HG03469 (cell line): ENCODE measurements around the gene MACROD2.

ENCODE experiments used
- ATAC-seq: cut with Tn5 transposase; IDR thresholded peaks from one replicate; pipeline ENCODE4 v1.9.1; 2021; ENCODE audit warnings: mild to moderate bottlenecking, moderate library complexity, moderate number of reproducible peaks; ENCODE audit not compliant: unreplicated experiment

Gene MACROD2

DNA sequence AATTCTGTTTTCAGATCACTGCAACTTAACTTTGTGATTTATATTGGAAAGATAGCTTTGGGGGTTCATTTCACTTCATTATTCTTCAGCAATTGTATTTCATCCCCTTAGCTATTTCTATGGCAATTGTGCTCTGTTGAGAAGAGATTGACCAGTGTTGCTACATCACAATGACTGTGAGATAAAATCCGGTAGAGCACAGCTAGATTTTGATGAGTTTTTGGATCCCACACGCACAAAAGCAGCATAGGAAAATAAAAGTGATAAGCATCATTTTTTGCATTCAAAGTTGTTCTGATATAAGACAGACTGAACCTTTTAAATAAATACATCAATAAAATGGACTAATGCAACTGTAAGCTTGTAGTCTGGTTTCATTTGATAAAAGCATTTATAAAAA is 1843.2 kb downstream of the MACROD2 start:
- ATAC-seq: no peak

DNA sequence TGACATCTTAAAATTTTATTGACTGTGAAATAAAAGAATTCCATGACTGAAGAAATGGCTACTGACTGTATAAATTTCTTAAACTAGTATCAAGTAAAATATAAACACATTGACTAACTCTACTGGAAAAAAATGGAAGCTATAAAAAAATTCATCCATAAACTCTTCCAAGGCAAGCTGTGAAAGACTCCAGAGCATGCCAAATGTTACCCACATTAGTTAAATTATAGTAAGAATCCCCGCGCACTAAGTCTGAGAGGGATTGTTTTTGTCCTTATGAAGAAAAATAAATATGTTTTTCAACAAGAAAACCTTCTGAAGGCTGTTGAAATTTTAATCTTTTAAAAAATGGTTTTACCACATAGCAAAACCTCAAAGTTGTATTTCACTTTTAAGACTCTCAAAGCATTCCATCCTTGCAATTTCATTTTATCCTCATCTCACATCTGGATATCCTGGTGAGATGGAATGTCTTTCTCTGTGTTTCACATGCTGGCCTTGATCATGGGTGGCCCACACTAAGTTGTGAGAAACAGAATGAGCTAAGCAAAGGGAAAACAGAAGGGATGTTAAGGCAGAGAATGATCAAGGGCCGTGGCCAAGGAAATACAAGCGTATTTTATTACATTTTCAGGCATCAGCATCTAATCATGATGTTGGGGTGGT is 1845.5 kb downstream of the MACROD2 start:
- no peak for ATAC-seq

DNA sequence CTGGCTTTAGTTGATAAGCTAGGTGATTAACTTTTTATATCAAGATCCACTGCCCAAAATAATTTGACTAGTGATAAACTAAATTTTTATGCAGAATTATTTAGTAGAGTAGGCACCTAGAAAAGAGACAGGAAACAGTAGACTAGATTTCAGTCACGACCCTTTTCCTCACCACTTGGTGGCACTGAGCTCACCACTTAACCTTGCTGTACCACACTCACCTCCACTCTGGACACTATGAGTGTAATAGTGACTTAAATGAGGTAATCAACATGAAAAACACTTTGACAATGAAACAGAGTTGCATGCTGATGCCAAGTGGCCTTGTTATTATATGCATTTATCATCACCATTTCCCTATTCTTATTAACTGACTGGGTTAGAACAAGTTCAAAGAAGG is 1847.6 kb downstream of the MACROD2 start:
- no peak for ATAC-seq

DNA sequence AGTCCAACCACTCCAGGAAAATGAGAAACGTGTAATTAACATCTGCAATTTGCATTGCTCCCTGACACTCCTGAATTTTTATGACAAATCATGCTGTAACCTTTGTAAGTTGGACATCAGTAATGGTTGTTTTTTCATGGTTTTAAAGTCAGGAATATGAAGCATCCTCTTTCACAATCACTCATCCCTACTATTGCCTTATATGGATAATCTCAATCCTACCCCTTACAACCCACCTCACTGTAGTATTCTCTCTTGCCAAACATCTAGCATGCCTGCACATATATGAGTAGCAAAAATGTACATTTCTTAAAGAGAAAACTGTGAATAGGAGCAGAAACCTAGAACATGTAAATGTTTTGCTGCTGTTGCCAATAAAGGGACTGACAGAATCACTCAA is 1848.5 kb downstream of the MACROD2 start:
- ATAC-seq: no peak

DNA sequence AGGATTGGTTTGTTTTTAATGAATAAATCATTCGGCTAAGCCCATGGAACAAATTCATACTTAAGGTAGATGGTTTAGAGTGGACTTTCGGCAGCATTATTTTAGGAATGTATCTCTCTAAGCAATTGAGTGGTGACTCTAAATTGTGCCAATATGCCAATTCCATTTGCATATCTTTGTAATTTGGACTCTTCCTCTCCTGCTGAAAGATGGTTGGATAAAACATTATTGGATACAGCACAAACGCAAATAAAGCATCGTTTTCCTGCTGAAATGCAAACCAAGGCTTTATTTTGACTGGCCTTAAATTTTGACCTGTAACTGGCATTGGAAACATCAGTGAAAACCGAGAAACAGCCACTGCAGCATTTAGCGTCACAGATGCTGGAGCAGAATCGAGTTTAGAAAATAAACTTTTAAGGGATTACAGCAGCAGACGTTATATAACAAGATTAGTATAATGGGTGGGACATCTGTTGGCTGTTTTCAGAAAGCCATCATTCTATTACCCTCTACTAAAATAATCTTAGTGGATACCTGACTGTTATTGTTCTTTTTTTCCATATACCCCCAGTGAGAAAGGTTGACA is 1852.0 kb downstream of the MACROD2 start:
- ATAC-seq: no peak

DNA sequence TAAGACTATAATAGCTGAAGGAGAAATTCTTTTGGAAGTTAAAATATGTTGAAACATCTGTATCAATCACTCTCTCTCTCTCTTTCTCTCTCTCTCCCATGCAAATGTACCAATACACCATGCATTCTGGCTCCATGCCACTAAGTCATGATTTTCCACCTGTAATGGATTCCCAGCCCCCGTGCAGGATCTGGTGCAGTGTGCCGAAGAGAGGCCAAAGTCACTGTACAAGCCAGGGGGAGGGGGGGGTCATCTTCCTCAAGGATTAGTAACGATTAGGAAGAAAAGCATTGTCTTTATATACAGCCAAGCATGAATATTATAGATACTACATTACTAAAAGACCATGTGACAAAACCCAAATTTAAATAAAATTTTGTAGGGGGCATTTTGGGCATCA is 1852.8 kb downstream of the MACROD2 start:
- no peak for ATAC-seq

DNA sequence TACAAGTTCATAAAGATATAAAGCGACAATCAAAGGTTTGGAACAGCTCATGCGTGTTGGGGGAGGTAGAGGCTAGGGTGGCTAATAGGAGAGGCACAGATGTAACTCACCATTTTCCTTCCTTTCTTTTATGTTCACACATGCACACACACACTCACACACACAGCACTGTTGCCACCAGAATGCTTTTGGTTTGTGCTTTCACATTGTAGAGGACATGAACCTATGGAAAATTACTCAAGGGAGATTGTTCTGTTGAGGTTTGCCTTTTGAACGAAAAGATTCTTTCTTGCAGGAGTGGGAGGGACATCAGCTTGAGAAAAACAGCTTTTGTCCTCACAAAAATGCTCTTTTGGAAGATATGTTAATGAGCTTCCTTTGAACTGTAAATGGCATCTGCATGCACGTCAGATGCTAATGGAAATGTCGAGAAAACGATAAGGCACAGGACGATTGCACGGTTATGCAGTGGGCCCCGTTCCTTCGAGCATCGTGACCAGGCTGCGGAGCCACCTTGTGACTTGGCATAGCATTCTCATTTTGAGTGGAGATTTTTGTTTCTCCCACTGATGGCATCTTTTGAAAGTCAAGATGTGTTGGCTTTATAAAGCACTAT is 1853.8 kb downstream of the MACROD2 start:
- ATAC-seq: no peak

DNA sequence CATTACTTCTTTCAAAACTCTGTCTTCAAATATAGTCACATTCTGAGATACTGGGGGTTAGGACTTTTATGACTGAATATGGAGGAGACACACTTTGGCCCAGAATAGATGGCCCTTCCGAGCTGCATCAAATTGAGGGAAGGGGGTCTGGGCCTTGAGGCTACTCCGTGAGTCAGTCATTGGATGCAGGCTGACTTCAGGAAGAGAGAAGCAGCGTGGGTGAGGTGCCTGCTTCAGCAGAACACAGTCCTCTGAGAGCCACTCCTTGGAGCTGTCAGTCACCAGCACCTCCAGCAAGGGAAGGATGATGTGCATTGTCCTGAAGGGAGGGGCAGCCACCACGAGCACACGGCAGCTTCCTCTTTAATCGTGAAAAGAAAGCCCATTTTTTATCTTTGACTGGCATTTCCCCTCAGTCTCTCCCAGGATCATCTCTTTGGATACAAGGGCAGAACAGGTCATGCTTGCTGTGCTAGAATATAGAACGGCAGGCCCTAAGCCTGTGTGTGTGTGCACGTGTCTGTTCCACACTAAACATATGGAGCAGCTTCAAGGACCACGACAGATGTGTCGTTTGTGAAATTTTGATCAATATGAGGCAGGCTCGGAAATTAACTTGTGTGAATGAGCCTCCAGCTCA is 1856.4 kb downstream of the MACROD2 start:
- ATAC-seq: no peak

DNA sequence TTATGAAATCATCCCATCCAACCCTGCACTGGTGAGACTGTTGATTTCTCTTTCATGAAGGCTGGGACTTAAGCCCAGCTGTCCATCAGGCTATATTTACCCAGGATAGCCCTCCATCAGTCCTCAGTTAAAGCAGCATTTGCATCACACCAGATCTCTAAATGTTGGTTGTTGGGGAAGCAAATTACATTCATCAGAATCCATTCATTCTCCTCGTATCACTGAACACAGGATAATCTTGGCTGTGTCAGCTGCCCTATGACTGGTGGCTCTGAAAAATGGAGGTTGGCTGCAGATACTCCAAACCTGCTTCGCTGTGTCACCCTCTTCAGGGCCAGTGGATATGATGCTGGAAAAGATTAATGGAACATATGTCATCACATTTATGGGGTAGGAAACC is 1859.6 kb downstream of the MACROD2 start:
- no peak for ATAC-seq

DNA sequence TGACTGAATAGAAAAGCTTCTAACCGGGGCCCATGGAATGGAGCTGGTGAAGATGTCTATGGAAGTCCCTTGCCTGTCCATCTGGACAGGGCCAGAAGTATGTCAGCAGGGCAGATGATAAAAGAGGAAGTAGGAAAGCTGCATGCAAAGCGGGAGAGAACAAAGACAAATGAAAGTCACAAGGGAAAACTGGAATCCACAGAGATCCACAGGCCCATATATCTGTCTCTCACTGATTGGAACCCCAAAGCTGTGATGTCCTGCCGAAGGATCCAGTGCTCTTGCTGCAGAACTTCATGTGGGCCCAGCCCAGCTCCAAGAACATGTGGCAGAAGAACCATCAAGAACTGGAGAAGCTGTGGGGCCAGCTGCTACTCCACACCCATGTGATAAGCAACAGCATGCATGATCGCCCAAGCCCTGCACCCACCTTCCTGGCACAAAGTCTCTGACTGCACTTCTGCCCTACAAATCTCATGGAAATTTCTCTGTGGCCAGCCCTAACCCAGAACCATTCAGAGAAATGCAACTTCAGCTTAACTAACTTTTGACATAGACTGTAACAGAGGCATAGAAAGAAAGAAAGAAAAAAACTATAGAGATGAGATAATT is 1862.0 kb downstream of the MACROD2 start:
- no peak for ATAC-seq

DNA sequence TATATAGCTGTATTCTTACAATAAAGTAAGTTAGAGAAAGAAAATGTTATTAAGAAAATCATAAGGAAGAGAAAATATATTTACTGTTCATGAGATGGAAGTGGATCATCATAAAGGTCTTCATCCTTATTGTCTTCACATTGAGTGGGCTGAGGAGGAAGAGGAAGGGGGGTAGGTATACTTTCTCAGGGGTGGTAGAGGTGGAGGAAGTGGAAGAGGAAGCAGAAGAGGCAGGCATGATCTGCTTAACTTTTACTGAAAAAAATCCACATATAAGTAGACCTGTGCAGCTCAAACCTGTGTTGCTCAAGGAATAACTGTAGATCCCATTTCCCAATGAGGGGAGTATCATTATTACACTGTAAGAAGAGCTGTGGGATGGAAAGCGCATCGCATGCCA is 1863.7 kb downstream of the MACROD2 start:
- ATAC-seq: no peak

DNA sequence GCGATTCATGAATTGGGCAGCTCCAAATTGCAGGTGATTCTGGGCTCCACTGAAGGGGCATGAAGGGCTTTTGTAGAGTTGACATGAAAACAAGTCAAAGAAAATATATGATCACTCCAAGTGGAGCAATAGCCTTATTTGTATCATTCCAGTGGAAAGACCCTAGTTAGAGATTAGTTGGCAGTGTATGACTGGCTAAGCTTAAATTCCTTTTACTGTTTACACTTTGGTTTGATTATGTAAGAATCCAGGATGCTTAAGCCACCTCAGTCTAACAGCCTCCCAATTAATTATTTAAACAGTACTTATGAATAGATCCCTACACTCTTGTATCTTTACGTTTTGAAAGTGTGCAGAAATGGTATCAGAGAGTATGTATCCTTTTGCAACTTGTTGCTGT is 1865.5 kb downstream of the MACROD2 start:
- no peak for ATAC-seq

DNA sequence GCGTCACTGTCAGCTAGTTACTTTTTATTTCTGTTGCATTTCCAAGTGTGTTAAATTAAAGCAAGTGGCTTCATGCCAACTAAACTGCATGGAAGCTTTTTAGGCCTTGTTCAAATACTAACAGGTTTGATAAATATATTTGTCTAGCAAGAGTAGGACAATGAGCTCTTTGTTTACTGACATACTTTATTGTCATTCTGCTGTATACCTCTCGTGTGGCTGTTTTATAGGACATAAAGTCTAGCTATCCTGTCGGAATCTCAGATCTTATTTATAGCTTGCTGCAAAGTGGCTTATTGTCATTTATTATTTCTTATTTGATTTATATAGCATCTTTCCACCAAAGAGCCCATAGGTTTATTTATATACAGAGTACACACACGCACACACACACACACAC is 1866.9 kb downstream of the MACROD2 start:
- no peak for ATAC-seq

DNA sequence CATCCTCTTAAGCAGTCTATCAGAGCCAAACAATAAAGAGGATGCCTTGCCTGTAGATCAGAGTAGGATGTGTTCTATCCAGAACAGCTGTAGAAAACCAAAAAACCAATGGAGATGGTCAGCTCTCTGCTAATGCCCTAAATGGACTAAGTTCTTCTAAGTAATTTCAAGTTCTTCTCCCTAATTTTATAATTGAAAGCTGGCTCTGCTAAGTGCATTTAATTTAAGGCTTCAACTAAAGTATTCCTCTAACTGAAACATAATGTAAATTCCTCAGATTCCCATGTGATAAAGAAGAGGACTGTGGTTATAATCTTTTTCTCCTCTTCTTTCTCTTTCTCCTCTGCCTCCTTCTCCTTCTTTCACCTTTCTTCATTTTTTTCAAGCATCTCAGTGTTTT is 1868.4 kb downstream of the MACROD2 start:
- ATAC-seq: no peak

DNA sequence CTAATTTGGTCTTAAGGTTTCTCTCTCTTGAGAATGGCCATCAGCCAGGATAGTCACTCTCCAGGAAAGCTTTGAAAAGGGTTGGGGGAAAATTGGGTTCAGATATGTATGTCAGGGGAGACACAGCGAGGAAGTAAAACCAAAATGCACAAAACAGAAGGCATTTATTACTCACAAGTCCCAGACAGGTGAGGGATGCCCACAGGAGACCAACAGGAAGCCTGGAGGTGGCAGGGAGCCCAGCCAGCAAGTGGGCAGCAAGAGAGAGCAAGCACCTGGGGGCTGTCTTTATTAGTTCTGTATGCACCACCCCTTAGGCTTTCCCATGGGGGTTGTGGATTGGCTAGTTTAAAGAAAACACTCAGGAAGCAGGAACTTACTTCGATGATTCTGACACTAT is 1870.2 kb downstream of the MACROD2 start:
- ATAC-seq: no peak

DNA sequence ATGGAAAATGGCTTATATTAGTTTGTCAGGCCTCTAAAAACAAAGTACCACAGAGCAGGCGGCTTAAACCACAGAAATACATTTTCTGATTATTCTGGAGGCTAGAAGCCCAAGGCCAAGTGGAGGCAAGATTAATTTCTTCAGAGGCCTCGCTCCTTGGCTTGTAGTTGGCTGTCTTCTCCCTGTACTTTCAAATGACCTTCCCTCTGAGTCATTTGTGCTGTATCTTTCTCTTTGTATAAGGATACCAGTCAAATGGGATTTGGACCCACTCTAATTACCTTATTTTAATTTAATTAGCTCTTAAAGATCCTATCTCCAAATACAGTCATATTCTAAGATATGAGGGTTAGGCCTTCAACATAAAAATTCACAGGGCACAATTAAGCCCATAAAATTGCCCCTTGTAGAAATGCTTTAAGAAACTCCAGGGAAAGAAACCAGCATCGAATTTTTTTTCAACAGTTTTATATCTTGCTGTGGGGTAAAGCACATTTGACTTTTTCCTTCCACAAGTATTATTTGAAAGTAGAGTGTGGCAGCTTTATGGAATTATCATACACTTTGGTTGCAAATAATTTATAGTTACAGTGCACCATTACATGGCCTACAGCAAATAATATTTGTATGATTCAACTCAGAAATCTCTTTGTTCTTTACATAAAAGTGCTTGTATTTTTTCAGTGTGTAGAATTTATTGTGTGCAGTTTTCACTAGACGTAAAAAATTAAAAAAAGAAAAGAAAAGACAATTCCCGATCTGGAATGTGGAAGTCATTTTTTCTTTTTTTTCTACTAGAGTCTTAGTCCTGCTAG is 1871.8 kb downstream of the MACROD2 start:
- ATAC-seq: no peak

DNA sequence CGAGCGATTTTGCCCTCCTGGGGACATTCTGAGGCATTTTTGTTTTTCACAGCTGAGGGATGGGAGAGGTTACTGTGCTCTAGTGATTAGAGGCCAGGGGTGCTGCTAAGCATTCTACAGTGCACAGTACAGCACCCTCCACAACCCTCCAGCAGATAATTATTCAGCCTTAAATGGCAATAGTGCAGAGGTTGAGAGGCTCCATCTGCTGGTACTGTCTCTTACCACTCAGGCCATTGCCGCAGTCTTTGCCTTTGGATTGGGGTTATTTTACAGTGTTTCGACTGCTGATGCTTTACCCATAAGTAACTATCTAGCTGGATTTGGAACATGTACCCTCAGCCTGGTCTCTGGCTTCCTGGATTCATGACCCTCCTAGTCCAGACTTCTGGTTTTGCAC is 1872.6 kb downstream of the MACROD2 start:
- no peak for ATAC-seq

DNA sequence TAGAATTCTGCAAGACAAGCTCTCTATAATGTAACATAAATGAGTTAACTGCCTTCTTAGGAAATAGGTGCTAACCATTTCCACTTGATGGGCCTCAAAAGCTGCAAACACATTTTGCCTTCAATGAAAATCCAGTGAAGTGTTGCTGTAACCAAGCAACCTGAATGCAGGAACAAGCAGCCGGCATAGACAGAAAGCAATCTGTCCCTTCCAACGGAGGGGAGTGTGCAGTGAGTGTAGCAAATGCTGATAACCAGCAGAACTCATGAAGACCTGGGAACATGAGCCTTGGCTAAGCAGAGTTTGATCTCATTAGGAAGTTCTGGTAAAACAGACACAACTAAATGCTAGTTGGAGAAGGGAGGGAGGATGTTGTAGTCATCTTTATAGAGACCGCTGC is 1880.1 kb downstream of the MACROD2 start:
- no peak for ATAC-seq

DNA sequence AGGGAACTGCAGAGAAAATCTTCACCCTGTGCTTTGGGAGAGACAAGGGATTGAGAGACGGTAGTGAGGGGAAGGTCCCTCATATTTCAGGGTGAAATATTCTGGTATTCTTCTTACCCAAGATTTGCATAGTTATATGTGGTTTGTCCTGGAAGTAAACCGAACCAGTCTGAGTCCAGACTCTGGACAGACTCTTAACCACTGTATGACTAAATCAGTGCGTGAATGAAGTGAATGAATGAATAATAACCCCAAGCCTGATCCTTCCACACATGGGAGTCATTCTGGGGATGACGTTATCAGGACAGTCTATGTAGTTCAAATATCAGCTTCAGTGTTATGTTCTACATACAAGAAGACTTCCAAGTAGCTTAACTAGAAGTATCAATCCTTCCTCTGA is 1887.2 kb downstream of the MACROD2 start:
- ATAC-seq: no peak

DNA sequence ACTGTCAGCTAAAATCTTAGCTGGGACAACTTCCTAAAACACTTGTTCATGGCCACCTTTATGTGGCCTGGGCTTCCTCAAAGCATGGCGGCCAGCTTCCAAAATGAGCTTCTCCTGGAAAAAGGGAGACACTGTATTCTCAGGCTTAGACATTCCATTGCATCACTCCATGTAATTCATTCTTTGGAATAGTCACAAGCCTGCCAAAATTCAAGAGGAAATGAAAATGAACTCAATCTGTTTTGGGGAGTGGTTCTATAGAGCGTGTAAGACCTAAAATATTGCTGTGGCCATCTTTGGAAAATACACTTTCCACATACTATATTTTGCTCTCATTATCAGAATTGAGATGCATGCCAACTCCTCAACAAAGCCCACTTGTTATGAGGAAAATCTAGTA is 1890.9 kb downstream of the MACROD2 start:
- ATAC-seq: no peak

DNA sequence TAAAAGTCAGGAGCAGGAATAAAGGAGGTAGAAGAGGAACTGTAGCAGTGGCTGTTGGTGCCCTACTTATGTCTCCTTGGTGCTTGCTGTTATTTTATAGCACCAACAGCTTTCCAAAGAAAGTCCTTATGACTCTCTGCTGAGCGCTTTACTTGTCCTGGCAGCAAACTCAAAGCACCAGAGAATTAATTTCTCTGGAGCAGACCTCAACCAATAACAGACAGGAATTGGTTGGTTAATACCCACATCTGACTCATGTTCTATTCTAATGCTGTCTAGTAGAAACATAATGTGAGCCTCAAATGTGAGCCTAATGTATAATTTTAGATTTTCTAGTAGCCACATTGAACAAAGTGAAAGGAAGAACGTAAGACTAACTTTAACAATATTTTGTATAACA is 1892.1 kb downstream of the MACROD2 start:
- ATAC-seq: no peak
